Neural crest cell (in vitro differentiated cells): ENCODE measurements around the gene ACSS1. TPM values are rescaled to one million over a fixed set of nuclear protein-coding genes. Genes with fewer than 3 reads are reported as not detected.

ENCODE experiments used
- DNase-seq: peaks from one replicate; pipeline ENCODE4 v3.0.0; 2021; ENCODE audit warnings: low read depth, mixed read lengths, low spot score
- H3K27ac Mint-ChIP-seq: one replicate; pipeline ENCODE4 v1.8.0; 2021; ENCODE audit warnings: mild to moderate bottlenecking, mixed read lengths; ENCODE audit not compliant: unreplicated experiment
- H3K27me3 Mint-ChIP-seq: 2 replicates; pipeline ENCODE4 v1.8.0; 2021; ENCODE audit warnings: low read depth, mild to moderate bottlenecking, mixed read lengths
- H3K36me3 Mint-ChIP-seq: 2 replicates; pipeline ENCODE4 v1.8.0; 2021; ENCODE audit warnings: low read depth, mild to moderate bottlenecking, mixed read lengths
- H3K4me1 Mint-ChIP-seq: 2 replicates; pipeline ENCODE4 v1.8.0; 2021; ENCODE audit warnings: mixed read lengths
- H3K4me3 Mint-ChIP-seq: one replicate; pipeline ENCODE4 v1.8.0; 2021; ENCODE audit warnings: mild to moderate bottlenecking, mixed read lengths
- H3K9me3 Mint-ChIP-seq: 2 replicates; pipeline ENCODE4 v1.8.0; 2021; ENCODE audit warnings: mixed read lengths
- CTCF ChIP-seq: fragments of 200-600 bp; sonication (generic); conservative IDR thresholded peaks from 2 replicates; pipeline ENCODE4 v1.5.0; 2021; ENCODE audit warnings: antibody characterized with exemption, mild to moderate bottlenecking
- total RNA-seq: library from RNA; stranded (reverse); gene quantifications from 2 replicates; pipeline ENCODE4 v1.2.1, GENCODE V29; 2021

The ACSS1 gene
- total RNA-seq, 1 donor from 2014 or later: 14.0 TPM

GRCh38 chr20:24993337-24994185, 64.4 kb downstream of the ACSS1 start:
- TF ChIP-seq CTCF: no peak
- no peak for DNase-seq
- peak overlapping the region; percentile 96 for H3K4me3 Mint-ChIP-seq
- no peaks in the 10 kb centered on the region for H3K9me3 Mint-ChIP-seq
- H3K27ac Mint-ChIP-seq: no peak overlapping the region
- peaks cover 46% of the 10 kb centered on the region for H3K4me1 Mint-ChIP-seq
- peaks cover 13% of the 10 kb centered on the region for H3K27me3 Mint-ChIP-seq
- no peaks in the 10 kb centered on the region for H3K36me3 Mint-ChIP-seq

DNA sequence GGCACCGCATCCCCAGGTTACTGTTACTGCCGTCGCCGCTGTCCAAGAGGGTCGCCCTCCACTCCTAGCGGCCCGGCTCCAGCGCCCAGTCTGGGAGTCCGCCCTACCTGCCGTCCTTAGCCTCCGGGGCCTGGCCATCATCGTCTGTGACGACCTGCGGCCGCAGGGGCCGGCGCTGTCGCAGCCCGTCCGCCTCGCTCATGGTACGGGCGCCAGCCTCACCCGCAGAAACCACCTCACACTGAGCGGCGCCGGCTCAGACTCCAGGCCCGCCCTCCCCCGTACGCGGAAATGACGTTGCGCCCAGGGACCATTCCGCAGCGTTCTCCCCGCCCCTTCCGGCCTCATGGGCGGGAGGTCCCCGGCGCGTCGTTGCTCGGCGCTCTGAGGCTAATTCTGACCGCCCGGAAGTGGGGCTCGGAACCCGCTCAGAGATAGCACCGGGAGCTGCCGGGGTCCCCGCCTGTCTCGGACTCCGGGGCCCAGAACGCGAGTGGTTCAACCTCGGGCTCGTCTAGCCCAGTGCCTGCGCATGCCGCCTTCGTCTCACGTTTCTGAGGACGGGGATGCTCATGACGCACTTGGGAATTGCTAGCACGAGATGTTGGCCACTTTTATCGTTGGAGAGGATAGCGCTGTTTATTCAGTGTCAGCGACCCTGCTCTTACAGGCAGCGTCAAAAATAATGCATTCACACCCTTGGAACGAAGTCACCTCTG, 65.3 kb downstream of the ACSS1 start, which contains the start of gene APMAP:
Gene APMAP, minus strand, starts transcription at position 265 of the 719 bp plus-strand sequence. Its CDS starts 63 bp downstream, at position 202.
- H3K27me3 Mint-ChIP-seq: peaks cover 9% of the 10 kb centered on the region
- peak; percentile 91 for DNase-seq
- TF ChIP-seq CTCF: no peak

GRCh38 chr20:24991897-24992486, 65.9 kb downstream of the ACSS1 start:
- DNase-seq: no peak
- no peaks in the 10 kb centered on the region for H3K36me3 Mint-ChIP-seq
- H3K4me3 Mint-ChIP-seq: peak overlapping the region; percentile 96
- no peak for TF ChIP-seq CTCF
- peak overlapping the region; percentile 59 for H3K27ac Mint-ChIP-seq
- H3K9me3 Mint-ChIP-seq: no peaks in the 10 kb centered on the region
- H3K27me3 Mint-ChIP-seq: peaks cover 7% of the 10 kb centered on the region
- peaks cover 46% of the 10 kb centered on the region for H3K4me1 Mint-ChIP-seq

More for the DNA sequence above, 65.3 kb downstream of the ACSS1 start, which contains the start of gene APMAP:
- Mint-ChIP-seq H3K4me1 (peaks cover 46% of the 10 kb centered on the region), H3K4me3 (peak within 1 kb of the TSS; percentile 96), H3K27ac (peak within 1 kb of the TSS; percentile 79), H3K36me3 (no peaks in the 10 kb centered on the region), H3K9me3 (no peaks in the 10 kb centered on the region)

DNA sequence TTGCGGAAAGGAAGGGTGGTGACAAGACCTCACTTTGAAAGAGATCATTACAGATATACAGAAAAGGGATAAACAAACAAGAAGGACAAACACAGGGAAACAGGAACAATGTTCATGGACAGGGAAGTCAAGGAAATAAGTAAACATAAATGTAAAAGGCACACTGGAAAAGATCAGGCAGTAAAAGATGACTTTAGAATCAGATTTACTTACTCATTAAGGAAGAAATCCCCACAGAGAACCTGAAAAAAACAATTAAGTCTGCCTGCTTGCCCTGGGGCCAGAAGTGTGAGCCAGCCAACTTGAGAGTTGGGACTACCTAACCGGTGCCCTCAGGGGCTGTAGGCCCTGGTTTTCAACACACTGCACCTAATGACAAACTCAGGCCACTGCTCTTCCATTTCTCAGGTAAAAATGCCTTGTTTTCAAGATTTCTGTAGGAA, 67.1 kb downstream of the ACSS1 start:
- DNase-seq: no peak
- H3K27ac Mint-ChIP-seq: no peak overlapping the region
- H3K4me1 Mint-ChIP-seq: peaks cover 46% of the 10 kb centered on the region
- H3K9me3 Mint-ChIP-seq: no peaks in the 10 kb centered on the region
- H3K36me3 Mint-ChIP-seq: no peaks in the 10 kb centered on the region
- H3K4me3 Mint-ChIP-seq: peak overlapping the region; percentile 96
- H3K27me3 Mint-ChIP-seq: peaks cover 4% of the 10 kb centered on the region
- TF ChIP-seq CTCF: no peak

DNA sequence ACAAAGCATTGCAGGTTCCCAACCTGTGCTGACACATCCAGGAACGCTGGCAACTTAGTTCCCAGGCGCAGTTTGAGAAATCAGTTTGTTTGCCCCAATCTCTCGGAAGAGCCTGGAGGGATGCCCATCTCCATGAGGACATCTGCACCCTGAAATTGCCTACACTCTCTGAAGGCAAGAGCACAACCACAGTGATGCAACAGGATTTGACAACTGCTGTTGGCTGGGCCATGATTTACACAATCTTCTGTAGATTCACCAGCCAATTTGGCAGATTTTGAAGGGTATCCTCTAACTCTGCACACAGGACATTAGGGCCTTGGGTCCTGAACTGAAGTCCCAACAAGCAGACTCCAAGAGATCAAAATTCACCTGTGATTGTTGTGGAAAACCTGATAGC, 68.8 kb downstream of the ACSS1 start:
- Mint-ChIP-seq H3K9me3 (no peaks in the 10 kb centered on the region), H3K4me3 (peak overlapping the region; percentile 58), H3K27ac (no peak overlapping the region), H3K4me1 (peaks cover 37% of the 10 kb centered on the region), H3K27me3 (no peaks in the 10 kb centered on the region), H3K36me3 (peaks cover under 1% of the 10 kb centered on the region)
- no peak for TF ChIP-seq CTCF
- DNase-seq: no peak
